GM11168 (cell line): ENCODE data around the gene CD34.
"Not testable (repeated sequence)": the region's sequence is repeated elsewhere in the genome, so short reads cannot be mapped to it uniquely, and the experiment has no call there.

Experiments used
- in situ Hi-C: fragments of 300-500 bp; cut with MboI; formaldehyde crosslinking; loops from one replicate; pipeline ENCODE4 v1.12.0; 2022; ENCODE audit warnings: low sequenced_read_pairs; ENCODE audit not compliant: unreplicated experiment

Gene CD34

DNA sequence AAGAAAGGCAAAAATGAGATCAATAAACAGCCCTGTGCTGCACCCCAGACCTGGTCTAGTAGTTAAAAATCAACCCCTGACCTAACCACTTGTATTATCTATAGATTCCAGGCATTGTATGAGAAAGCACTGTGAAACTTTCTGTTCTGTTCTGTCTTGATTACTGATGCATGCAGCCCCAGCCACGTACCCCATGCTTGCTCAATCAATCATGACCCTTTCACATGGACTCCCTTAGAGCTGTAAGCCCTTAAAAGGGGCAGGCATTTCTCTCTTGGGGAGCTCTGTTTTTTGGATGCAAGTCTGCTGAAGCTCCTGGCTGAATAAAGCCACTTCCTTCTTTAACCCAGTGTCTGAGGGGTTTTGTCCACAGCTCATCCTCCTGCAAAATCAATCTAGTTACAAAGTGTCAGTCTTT lies 24.2 kb upstream of the CD34 start:
- in situ Hi-C loops = no loop called here

GRCh38 chr1:207933205-207933800 lies 22.4 kb upstream of the CD34 start:
- in situ Hi-C loops = no loop called here

- in situ Hi-C loops = no loop called here
These were observed 16.1 kb upstream of the CD34 start for GRCh38 chr1:207926984-207927383.

DNA sequence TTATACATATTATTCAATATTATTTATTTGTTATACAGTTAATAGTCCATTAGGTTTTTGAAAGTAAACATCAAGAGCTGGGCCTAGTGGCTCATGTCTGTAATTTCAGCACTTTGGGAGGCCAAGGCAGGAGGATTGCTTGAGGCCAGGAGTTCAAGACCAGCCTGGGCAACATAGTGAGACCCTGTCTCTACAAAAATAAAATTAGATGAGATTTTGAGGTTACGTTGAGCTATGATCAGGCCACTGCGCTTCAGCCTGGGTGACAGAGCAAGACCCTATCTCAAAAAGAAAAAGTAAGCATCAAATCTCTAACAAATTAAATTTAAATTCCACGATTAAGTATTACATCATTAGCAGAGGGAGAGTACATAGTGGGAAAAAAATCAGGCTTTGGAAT lies 15.0 kb upstream of the CD34 start:
- in situ Hi-C loops = not testable (repeated sequence)

- in situ Hi-C loops = no loop called here
These were observed 14.3 kb upstream of the CD34 start for GRCh38 chr1:207925210-207925609.

DNA sequence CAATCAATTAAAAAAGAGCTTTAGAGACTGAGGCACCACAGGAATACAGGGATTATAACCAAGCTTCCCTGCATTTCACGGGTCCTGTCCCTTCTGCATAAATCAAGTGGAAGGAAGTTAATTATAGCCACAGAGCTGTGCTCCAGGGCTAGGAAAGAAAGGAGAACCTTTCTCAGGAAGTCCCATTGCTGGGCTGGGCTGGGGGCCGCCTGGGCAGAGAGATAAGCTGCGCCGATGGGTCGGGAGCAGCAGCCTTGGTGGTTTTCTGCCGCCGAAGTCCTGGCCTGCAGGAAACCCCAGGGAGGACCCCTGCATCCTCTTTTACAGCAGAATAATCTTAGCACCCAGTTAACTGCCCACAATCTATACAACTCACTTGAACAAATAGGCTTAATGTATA lies 12.6 kb upstream of the CD34 start:
- in situ Hi-C loops = no loop called here

DNA sequence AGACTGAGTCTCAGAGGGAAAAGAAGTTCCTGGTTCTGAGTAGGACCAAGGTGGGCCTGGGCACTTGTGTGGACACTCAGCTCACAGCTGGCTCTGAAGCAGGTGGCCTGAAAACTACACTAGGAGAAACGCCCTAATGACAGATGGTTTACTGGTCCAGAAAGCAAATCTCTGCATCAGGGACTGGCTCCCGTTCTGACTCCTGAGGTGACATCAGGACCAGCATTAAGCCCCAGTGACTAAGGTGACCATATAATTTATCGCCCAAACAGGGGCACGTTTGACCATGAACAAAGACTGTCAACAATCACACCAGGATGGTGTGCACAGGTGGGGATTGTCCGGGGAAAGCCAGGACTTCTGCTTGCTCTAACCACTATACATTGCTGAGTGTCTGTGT lies 12.2 kb upstream of the CD34 start:
- in situ Hi-C loops = no loop called here

DNA sequence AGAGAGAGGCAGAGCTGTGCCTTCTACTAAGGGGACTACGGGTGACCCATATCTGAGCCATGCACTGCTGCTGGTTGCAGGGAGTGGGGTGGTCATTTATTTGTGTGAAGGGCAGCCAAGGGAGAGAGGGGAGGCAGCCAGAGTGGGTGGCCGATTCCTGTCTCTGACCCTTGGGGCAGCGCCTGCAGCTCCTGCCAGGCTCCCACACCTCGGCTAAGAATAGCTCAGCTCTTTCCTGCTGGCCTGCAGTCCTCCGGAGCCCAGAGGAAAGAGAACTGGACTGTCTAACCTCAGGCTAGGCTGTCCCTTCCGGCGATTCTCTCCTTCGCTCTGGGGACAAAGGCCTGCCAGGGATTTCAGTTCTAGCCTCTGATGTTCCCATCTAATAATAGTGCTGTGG lies 11.6 kb upstream of the CD34 start:
- in situ Hi-C loops = no loop called here

GRCh38 chr1:207921321-207921720 lies 10.4 kb upstream of the CD34 start:
- in situ Hi-C loops = no loop called here

GRCh38 chr1:207920444-207921021 lies 9.6 kb upstream of the CD34 start:
- in situ Hi-C loops = no loop called here

- in situ Hi-C loops = no loop called here
These were observed 8.7 kb upstream of the CD34 start for GRCh38 chr1:207919523-207920170.

DNA sequence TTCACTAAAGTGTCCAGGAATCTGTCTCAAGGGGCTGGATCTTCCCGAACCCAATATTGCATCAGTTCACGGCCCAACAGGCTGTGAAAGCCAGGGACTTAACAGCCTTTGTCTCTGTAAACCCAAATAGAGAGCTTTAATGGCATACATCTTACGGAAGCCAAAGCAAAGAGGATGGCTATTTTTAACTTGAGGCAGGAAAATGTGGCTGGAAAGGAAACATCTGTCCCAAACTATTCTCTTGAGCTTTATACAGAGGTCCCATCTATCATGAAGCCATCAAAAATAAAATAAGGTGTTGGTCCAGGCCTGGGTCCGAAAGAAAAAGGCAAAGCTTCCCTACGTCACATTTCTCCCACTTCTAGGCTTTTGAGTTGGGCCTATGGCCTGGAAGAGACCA lies 7.7 kb upstream of the CD34 start:
- in situ Hi-C loops = no loop called here

GRCh38 chr1:207918011-207918410 lies 7.1 kb upstream of the CD34 start:
- in situ Hi-C loops = no loop called here

GRCh38 chr1:207917080-207917479 lies 6.2 kb upstream of the CD34 start:
- in situ Hi-C loops = no loop called here

- in situ Hi-C loops = no loop called here
These were observed 3.0 kb upstream of the CD34 start for GRCh38 chr1:207913951-207914350.

DNA sequence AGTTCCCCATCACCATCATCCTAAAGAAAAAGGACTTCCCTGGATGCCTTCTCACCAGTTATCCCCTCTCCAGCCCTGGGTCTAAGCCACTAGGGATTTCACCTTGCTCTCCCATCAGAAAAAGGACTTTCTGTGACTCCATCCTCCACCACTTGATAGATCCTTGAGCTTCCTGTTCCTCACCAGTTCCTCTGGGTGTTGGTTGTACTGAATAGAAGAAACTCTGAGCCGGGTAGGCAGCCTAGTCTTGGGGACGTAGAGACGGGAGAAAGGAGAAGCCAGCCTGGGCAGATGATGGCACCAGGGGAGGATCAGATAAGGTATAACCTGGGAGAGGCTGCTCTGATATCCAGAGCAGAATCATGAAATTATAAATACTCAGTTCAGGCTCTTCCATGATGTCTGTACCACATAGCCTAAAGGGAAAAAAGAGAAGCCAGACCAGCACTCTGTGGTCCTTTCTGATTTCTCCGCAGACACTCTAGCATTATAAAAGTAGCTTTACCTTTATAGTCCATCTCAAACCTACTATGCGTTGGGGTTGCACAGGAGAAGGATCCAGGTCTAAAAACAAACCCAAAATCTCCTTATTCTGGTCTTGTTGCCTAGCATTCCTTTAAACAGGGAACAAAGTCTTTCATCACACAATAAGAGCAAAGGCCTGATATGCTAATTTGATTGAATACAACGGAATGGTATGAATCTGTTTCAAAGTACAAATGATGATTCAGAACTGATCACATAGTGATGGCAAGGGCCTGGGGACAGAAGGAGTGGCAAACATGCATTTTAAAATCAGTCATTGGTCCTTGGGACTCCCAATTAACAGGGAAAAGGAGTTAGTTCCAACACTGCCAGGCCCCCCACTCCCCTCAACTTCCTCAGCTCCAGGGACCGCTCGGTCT lies 1.2 kb upstream of the CD34 start:
- in situ Hi-C loops = no loop called here

DNA sequence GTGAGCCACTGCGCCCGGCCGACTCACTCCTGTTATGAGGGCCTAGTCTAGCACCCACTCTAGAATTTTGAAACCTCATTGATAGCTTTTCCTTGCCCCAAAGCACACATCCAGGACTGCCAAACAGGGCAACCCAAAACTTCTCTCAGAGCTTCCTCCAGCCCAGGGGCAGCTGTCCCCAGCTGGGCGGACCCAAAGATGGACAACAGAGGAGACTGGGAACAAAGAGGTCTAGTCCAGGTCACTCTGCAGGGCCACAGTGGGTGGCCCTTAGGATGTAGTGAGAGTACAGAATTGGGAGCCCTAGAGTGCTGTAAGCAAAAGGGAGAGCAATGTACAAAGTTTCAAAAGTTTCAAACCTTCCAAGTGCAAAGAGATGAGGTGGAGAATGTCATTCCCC lies 1.2 kb downstream of the CD34 start:
- in situ Hi-C loops = no loop called here

DNA sequence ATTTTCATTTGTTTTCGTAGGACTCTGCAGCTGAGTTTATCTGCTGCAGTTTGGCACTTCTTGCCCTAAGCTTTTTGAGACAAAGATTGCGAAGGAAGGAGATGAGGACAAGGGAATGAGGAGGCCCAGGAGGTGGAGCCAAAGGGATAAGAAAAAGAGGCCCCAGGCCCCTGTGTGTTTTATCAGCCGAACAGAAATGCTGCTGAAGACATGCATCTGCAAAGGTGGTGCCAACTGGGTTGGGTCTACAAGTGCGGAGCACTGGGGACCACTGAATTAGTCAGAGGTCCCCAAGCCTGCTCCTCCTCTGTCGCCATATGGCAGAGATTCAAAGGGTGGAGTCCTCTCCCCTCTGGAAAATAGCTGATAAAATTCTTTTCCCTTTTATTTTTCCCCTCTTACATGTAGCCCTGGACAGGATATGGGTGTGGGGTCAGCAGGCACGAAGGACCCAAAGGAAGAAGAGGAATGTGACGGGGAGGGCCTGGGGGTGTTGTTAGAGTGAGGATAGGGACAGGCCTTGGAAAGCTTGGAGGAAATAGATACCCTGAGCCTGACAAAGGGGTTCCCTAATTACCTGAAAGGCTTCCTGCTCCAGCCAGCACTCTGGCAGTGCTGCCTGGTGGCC lies 2.7 kb downstream of the CD34 start:
- in situ Hi-C loops = no loop called here

- in situ Hi-C loops = no loop called here
These were observed 6.5 kb downstream of the CD34 start for GRCh38 chr1:207904391-207904790.

DNA sequence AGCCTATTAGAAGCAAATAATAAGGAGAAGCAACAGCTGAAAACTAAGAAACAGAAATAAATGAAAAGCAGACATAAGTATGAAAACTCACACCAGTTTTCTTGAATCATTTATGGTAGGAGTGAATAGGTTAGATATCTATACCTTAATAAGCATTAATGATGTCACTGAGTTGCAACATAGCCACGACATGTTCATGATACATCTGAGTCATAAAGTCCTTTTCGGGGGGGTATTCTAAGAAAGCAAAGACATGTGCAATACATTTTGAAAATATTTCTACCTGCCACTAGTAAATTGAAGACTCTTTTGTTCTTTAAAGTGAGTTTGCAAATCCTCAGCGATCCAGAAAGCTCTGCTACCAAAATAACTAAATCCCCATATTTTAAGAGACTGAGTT lies 7.2 kb downstream of the CD34 start:
- in situ Hi-C loops = no loop called here

DNA sequence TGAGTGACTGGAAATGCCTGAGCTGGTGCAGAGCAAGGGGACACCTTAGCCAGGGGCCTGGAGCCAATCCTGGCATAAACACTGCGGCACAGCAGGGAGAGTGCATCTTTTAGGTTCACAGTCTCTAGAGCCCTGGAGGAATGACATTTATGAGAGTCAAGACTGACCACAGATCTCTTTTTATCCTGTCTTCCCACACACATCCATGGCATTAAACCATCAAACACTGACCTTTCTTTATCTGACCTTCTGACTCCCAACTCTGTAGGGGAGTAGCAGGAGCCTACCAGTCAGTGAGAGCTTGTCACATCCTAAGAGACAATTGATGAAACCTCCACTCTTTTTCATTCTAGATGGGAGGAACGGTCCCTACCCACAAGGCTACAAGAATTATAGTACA lies 7.9 kb downstream of the CD34 start:
- in situ Hi-C loops = no loop called here
